WTC11 (cell line): ENCODE measurements around the gene NRN1L. TPM values are rescaled to one million over a fixed set of nuclear protein-coding genes. Genes with fewer than 3 reads are reported as not detected.
A peak's percentile ranks its signal among the peaks of the same experiment; 100 is the strongest.

Experiments used
- ATAC-seq: fragments of 200-7000 bp; cut with Tn5 transposase; 2 replicates; pipeline ENCODE4 v1.10.0; 2021; ENCODE audit warnings: mild to moderate bottlenecking, moderate library complexity
- CTCF ChIA-PET: fragments of 300-600 bp; sonication (Branson Sonifier 250); formaldehyde crosslinking; loops from one replicate; lab custom pipeline; 2021; ENCODE audit warnings: antibody characterized with exemption; lab: Charles Lee
- POLR2A ChIA-PET: fragments of 350-600 bp; sonication (Branson Sonifier 250); formaldehyde crosslinking; loops from one replicate; lab custom pipeline; 2021; ENCODE audit warnings: antibody characterized with exemption; lab: Charles Lee
- DNase-seq: peaks from one replicate; pipeline ENCODE4 v3.0.0; 2021; ENCODE audit warnings: low spot score
- H3K27ac Mint-ChIP-seq: 2 replicates; pipeline ENCODE4 v1.8.0; 2021; ENCODE audit warnings: mixed read lengths
- H3K27me3 Mint-ChIP-seq: 2 replicates; pipeline ENCODE4 v1.8.0; 2021; ENCODE audit warnings: low read depth, mild to moderate bottlenecking, moderate library complexity, mixed read lengths
- H3K36me3 Mint-ChIP-seq: 2 replicates; pipeline ENCODE4 v1.8.0; 2021; ENCODE audit warnings: mixed read lengths
- H3K4me1 Mint-ChIP-seq: 2 replicates; pipeline ENCODE4 v1.8.0; 2022; ENCODE audit warnings: mixed read lengths
- H3K4me3 Mint-ChIP-seq: 2 replicates; pipeline ENCODE4 v1.8.0; 2021; ENCODE audit warnings: mild to moderate bottlenecking, moderate library complexity, mixed read lengths
- H3K9me3 Mint-ChIP-seq: 2 replicates; pipeline ENCODE4 v1.8.0; 2021; ENCODE audit warnings: mixed read lengths
- EMX1 ChIP-seq: fragments of 250-450 bp; sonication (Bioruptor Pico); IDR thresholded peaks from 2 replicates; pipeline ENCODE4 v1.8.0; 2021; ENCODE audit warnings: mild to moderate bottlenecking
- FOXK1 ChIP-seq: sonication (generic); formaldehyde crosslinking; IDR thresholded peaks from 2 replicates; pipeline ENCODE4 v1.8.0; 2022; ENCODE audit warnings: mild to moderate bottlenecking, moderate library complexity, missing genetic modification reagents
- IRF2 ChIP-seq: sonication (generic); formaldehyde crosslinking; IDR thresholded peaks from 2 replicates; pipeline ENCODE4 v1.8.0; 2022; ENCODE audit warnings: low read depth, missing genetic modification reagents, borderline replicate concordance
- KAT7 ChIP-seq: sonication (generic); formaldehyde crosslinking; IDR thresholded peaks from 2 replicates; pipeline ENCODE4 v1.8.1; 2023; ENCODE audit warnings: missing genetic modification reagents, mild to moderate bottlenecking, borderline replicate concordance
- MXD4 ChIP-seq: fragments of 250-450 bp; sonication (Bioruptor Pico); IDR thresholded peaks from 2 replicates; pipeline ENCODE4 v1.8.0; 2021; ENCODE audit warnings: mild to moderate bottlenecking, moderate library complexity, borderline replicate concordance
- NFE2L1 ChIP-seq: sonication (generic); formaldehyde crosslinking; IDR thresholded peaks from 2 replicates; pipeline ENCODE4 v1.8.1; 2023; ENCODE audit warnings: missing genetic modification reagents
- NR1H2 ChIP-seq: sonication (generic); formaldehyde crosslinking; IDR thresholded peaks from 2 replicates; pipeline ENCODE4 v1.9.0; 2021; ENCODE audit warnings: mild to moderate bottlenecking, moderate library complexity, missing genetic modification reagents
- OVOL2 ChIP-seq: fragments of 250-450 bp; sonication (Bioruptor Pico); IDR thresholded peaks from 2 replicates; pipeline ENCODE4 v1.9.0; 2021; ENCODE audit warnings: mild to moderate bottlenecking, borderline replicate concordance
- PRRX2 ChIP-seq: fragments of 250-450 bp; sonication (Bioruptor Pico); IDR thresholded peaks from 2 replicates; pipeline ENCODE4 v1.8.0; 2021; ENCODE audit warnings: mild to moderate bottlenecking
- RORB ChIP-seq: fragments of 250-450 bp; sonication (Bioruptor Pico); IDR thresholded peaks from 2 replicates; pipeline ENCODE4 v1.9.0; 2021; ENCODE audit warnings: mild to moderate bottlenecking
- TEAD4 ChIP-seq: sonication (generic); formaldehyde crosslinking; IDR thresholded peaks from 2 replicates; pipeline ENCODE4 v1.8.0; 2022; ENCODE audit warnings: mild to moderate bottlenecking, missing genetic modification reagents
- ZBTB21 ChIP-seq: sonication (generic); formaldehyde crosslinking; IDR thresholded peaks from 2 replicates; pipeline ENCODE4 v1.8.1; 2023; ENCODE audit warnings: mild to moderate bottlenecking, missing genetic modification reagents, borderline replicate concordance
- ZNF263 ChIP-seq: sonication (generic); formaldehyde crosslinking; IDR thresholded peaks from 2 replicates; pipeline ENCODE4 v1.8.1; 2022; ENCODE audit warnings: low read depth, mild to moderate bottlenecking, moderate library complexity, missing genetic modification reagents
- ZNF317 ChIP-seq: sonication (generic); formaldehyde crosslinking; IDR thresholded peaks from 2 replicates; pipeline ENCODE4 v1.8.1; 2023; ENCODE audit warnings: low read depth, mild to moderate bottlenecking, moderate library complexity, missing genetic modification reagents, borderline replicate concordance
- total RNA-seq: library from RNA; stranded (reverse); gene quantifications from 3 replicates; pipeline ENCODE4 v1.2.3, GENCODE V29; 2021
- TF ChIP-seq, protein P1 (sequence below): sonication (generic); formaldehyde crosslinking; IDR thresholded peaks from 2 replicates; pipeline ENCODE4 v1.8.1; 2023; ENCODE audit warnings: mild to moderate bottlenecking, missing genetic modification reagents, moderate library complexity
- TF ChIP-seq, protein P2 (sequence below): sonication (generic); formaldehyde crosslinking; IDR thresholded peaks from 2 replicates; pipeline ENCODE4 v1.8.1; 2023; ENCODE audit warnings: mild to moderate bottlenecking, moderate library complexity, missing genetic modification reagents
- TF ChIP-seq, protein P3 (sequence below): fragments of 250-450 bp; sonication (Bioruptor Pico); IDR thresholded peaks from 2 replicates; pipeline ENCODE4 v1.8.0; 2021; ENCODE audit warnings: mild to moderate bottlenecking
- TF ChIP-seq, protein P4 (sequence below): fragments of 250-450 bp; sonication (Bioruptor Pico); IDR thresholded peaks from 2 replicates; pipeline ENCODE4 v1.9.0; 2021; ENCODE audit warnings: moderate library complexity, mild to moderate bottlenecking, inconsistent platforms, borderline replicate concordance
- TF ChIP-seq, protein P5 (sequence below): sonication (generic); formaldehyde crosslinking; IDR thresholded peaks from 2 replicates; pipeline ENCODE4 v1.8.0; 2022; ENCODE audit warnings: mild to moderate bottlenecking, missing genetic modification reagents
- TF ChIP-seq, protein P6 (sequence below): fragments of 200-600 bp; IDR thresholded peaks from 2 replicates; pipeline ENCODE4 v1.8.0; 2022; ENCODE audit warnings: antibody characterized with exemption
- TF ChIP-seq, protein P7 (sequence below): fragments of 250-450 bp; sonication (Bioruptor Pico); IDR thresholded peaks from 2 replicates; pipeline ENCODE4 v2.1.2; 2022; ENCODE audit warnings: mild to moderate bottlenecking, moderate library complexity
- TF ChIP-seq, protein P8 (sequence below): sonication (generic); formaldehyde crosslinking; IDR thresholded peaks from 2 replicates; pipeline ENCODE4 v1.8.1; 2022; ENCODE audit warnings: missing genetic modification reagents, borderline replicate concordance

NRN1L gene
- total RNA-seq, 1 experiment from 2014 or later: 12.4 TPM

DNA sequence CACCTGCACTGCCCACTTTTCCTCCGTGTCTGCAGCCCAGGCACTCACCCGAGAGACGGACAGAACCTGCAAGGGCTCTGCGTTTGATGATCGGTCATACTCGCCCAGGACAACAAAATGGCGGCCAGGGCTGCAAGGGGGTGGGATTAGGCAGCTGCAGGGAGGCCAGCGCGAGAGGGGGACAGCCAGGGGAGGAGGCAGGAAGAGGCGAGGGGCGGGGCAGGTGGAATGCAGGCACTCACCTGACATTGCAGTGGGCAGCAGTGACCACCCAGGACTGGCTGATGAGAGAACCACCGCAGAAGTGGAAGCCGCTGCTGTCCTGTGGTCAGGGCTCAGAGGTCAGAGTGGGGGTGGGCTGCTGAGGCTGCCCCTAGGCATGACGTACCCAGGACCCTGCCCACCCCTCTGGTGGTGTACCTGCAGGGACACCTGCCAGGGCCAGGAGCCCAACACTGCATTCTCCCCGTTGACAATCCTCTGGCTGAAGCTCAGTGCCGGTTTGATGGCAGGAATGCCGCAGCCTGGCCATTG lies 46.1 kb downstream of the NRN1L start:
- TF ChIP-seq NR1H2 (no peak), FOXK1 (no peak), OVOL2 (CRISPR knock-in tag) (no peak), MXD4 (no peak), EMX1 (CRISPR knock-in tag) (no peak), ZNF317 (CRISPR knock-in tag) (no peak)
- TF ChIP-seq, protein P1, sequence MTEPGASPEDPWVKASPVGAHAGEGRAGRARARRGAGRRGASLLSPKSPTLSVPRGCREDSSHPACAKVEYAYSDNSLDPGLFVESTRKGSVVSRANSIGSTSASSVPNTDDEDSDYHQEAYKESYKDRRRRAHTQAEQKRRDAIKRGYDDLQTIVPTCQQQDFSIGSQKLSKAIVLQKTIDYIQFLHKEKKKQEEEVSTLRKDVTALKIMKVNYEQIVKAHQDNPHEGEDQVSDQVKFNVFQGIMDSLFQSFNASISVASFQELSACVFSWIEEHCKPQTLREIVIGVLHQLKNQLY (CRISPR knock-in tag): no peak
- TF ChIP-seq, protein P2, sequence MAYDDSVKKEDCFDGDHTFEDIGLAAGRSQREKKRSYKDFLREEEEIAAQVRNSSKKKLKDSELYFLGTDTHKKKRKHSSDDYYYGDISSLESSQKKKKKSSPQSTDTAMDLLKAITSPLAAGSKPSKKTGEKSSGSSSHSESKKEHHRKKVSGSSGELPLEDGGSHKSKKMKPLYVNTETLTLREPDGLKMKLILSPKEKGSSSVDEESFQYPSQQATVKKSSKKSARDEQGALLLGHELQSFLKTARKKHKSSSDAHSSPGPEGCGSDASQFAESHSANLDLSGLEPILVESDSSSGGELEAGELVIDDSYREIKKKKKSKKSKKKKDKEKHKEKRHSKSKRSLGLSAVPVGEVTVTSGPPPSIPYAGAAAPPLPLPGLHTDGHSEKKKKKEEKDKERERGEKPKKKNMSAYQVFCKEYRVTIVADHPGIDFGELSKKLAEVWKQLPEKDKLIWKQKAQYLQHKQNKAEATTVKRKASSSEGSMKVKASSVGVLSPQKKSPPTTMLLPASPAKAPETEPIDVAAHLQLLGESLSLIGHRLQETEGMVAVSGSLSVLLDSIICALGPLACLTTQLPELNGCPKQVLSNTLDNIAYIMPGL (CRISPR knock-in tag): no peak
- TF ChIP-seq, protein P3, sequence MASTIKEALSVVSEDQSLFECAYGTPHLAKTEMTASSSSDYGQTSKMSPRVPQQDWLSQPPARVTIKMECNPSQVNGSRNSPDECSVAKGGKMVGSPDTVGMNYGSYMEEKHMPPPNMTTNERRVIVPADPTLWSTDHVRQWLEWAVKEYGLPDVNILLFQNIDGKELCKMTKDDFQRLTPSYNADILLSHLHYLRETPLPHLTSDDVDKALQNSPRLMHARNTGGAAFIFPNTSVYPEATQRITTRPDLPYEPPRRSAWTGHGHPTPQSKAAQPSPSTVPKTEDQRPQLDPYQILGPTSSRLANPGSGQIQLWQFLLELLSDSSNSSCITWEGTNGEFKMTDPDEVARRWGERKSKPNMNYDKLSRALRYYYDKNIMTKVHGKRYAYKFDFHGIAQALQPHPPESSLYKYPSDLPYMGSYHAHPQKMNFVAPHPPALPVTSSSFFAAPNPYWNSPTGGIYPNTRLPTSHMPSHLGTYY: no peak
- TF ChIP-seq, protein P4, sequence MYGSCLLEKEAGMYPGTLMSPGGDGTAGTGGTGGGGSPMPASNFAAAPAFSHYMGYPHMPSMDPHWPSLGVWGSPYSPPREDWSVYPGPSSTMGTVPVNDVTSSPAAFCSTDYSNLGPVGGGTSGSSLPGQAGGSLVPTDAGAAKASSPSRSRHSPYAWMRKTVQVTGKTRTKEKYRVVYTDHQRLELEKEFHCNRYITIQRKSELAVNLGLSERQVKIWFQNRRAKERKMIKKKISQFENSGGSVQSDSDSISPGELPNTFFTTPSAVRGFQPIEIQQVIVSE (CRISPR knock-in tag): no peak
- TF ChIP-seq, protein P5, sequence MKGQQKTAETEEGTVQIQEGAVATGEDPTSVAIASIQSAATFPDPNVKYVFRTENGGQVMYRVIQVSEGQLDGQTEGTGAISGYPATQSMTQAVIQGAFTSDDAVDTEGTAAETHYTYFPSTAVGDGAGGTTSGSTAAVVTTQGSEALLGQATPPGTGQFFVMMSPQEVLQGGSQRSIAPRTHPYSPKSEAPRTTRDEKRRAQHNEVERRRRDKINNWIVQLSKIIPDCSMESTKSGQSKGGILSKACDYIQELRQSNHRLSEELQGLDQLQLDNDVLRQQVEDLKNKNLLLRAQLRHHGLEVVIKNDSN (CRISPR knock-in tag): no peak
- TF ChIP-seq, protein P6, sequence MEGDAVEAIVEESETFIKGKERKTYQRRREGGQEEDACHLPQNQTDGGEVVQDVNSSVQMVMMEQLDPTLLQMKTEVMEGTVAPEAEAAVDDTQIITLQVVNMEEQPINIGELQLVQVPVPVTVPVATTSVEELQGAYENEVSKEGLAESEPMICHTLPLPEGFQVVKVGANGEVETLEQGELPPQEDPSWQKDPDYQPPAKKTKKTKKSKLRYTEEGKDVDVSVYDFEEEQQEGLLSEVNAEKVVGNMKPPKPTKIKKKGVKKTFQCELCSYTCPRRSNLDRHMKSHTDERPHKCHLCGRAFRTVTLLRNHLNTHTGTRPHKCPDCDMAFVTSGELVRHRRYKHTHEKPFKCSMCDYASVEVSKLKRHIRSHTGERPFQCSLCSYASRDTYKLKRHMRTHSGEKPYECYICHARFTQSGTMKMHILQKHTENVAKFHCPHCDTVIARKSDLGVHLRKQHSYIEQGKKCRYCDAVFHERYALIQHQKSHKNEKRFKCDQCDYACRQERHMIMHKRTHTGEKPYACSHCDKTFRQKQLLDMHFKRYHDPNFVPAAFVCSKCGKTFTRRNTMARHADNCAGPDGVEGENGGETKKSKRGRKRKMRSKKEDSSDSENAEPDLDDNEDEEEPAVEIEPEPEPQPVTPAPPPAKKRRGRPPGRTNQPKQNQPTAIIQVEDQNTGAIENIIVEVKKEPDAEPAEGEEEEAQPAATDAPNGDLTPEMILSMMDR: no peak
- no peak for ATAC-seq
- Mint-ChIP-seq H3K36me3 (peaks cover 4% of the 10 kb centered on the region), H3K4me3 (no peak overlapping the region), H3K9me3 (no peaks in the 10 kb centered on the region), H3K27ac (no peak overlapping the region), H3K4me1 (peaks cover 26% of the 10 kb centered on the region), H3K27me3 (no peaks in the 10 kb centered on the region)
- DNase-seq: no peak
- ChIA-PET CTCF (interaction anchor here (1.4 to 9.2 kb wide), 2 partner anchors 47 to 114 kb away, joined by 7 to 144 read pairs; partner anchors contain the start of gene NRN1L), POLR2A (no interaction called here)

DNA sequence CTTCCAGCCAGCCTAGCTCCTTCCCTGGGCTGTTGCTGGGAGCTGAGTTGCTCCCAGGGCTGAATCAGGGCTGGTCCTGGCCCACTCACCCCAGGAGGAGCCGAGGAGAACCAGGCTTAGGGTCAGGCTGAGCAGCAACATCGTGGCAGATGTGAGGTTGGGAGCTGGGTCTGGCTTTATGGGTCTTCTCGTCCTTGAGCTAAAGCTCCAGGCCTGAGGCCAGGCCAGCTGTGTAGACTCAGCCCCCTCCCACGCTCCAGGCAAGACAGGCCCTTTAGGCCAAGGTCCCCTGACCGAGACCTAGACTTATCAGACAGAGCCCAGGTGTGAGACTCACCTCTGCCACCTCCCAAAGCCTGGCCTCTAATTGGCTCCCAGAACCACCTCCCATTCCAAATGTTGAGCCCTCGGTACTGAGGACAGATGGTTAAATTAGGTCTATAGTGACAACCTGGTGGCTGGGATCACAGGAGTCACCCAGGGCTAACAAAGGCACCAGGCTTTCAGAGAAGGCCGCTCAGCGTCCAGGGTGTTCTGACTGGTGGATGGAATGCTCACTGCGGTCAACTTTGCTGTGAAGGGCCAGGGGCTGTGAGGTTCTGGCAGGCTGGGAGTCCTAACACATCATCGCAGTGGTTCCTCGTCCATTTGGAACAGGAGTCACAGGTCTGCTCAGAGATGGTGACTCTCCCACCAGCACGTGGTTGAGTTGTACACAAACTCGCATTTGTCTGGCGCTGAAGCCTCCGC lies 47.2 kb downstream of the NRN1L start, which contains the start of gene CTRL:
Gene CTRL, minus strand, starts transcription at position 151 of the 750 bp plus-strand sequence. Its CDS starts 10 bp downstream, at position 141.
- peak within 1 kb of the TSS; percentile 23; the same call in 1 of the 2 replicates for H3K27ac Mint-ChIP-seq
- H3K36me3 Mint-ChIP-seq: peaks cover 6% of the 10 kb centered on the region
- H3K4me3 Mint-ChIP-seq: no peak within 1 kb of the TSS
- DNase-seq: no peak
- POLR2A ChIA-PET: no interaction called here
- H3K27me3 Mint-ChIP-seq: no peaks in the 10 kb centered on the region
- no peak for ATAC-seq
- no peaks in the 10 kb centered on the region for H3K9me3 Mint-ChIP-seq
- CTCF ChIA-PET: interaction anchor here (0.6 to 9.2 kb wide), 5 partner anchors 10 to 447 kb away, joined by 3 to 144 read pairs (median 5); partner anchors contain the start of gene NRN1L
- H3K4me1 Mint-ChIP-seq: peaks cover 17% of the 10 kb centered on the region
- TF ChIP-seq, protein P7, sequence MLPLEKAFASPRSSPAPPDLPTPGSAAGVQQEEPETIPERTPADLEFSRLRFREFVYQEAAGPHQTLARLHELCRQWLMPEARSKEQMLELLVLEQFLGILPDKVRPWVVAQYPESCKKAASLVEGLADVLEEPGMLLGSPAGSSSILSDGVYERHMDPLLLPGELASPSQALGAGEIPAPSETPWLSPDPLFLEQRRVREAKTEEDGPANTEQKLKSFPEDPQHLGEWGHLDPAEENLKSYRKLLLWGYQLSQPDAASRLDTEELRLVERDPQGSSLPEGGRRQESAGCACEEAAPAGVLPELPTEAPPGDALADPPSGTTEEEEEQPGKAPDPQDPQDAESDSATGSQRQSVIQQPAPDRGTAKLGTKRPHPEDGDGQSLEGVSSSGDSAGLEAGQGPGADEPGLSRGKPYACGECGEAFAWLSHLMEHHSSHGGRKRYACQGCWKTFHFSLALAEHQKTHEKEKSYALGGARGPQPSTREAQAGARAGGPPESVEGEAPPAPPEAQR: no peak
- TF ChIP-seq NFE2L1 (CRISPR knock-in tag) (no peak), OVOL2 (CRISPR knock-in tag) (no peak), MXD4 (no peak), KAT7 (CRISPR knock-in tag) (no peak), ZBTB21 (CRISPR knock-in tag) (no peak), TEAD4 (no peak), ZNF263 (no peak), IRF2 (CRISPR knock-in tag) (no peak), PRRX2 (no peak), RORB (CRISPR knock-in tag) (no peak)
- TF ChIP-seq, protein P8, sequence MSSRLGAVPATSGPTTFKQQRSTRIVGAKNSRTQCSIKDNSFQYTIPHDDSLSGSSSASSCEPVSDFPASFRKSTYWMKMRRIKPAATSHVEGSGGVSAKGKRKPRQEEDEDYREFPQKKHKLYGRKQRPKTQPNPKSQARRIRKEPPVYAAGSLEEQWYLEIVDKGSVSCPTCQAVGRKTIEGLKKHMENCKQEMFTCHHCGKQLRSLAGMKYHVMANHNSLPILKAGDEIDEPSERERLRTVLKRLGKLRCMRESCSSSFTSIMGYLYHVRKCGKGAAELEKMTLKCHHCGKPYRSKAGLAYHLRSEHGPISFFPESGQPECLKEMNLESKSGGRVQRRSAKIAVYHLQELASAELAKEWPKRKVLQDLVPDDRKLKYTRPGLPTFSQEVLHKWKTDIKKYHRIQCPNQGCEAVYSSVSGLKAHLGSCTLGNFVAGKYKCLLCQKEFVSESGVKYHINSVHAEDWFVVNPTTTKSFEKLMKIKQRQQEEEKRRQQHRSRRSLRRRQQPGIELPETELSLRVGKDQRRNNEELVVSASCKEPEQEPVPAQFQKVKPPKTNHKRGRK (CRISPR knock-in tag): no peak
